HL-60 (cell line): Measurements from ENCODE around the gene RMND5B.

Experiments used
- GABPA ChIP-seq: IDR thresholded peaks from 2 replicates; pipeline ENCODE4 v1.6.1; 2012; ENCODE audit warnings: low read depth
- POLR2AphosphoS5 ChIP-seq: IDR thresholded peaks from 2 replicates; pipeline ENCODE4 v1.6.1; 2012; ENCODE audit warnings: low read depth
- REST ChIP-seq: IDR thresholded peaks from 2 replicates; pipeline ENCODE4 v1.6.1; 2012; ENCODE audit warnings: low read depth; ENCODE audit not compliant: insufficient replicate concordance
- SPI1 ChIP-seq: IDR thresholded peaks from 2 replicates; pipeline ENCODE4 v1.6.1; 2012; ENCODE audit warnings: low read depth, mild to moderate bottlenecking, borderline replicate concordance
- TF ChIP-seq, protein P1 (sequence below): IDR thresholded peaks from one replicate; pipeline ENCODE4 v1.5.1; 2011; ENCODE audit warnings: low read length, control low read depth, inconsistent platforms; ENCODE audit not compliant: insufficient read depth

GRCh38 chr5:178130576-178131445 is at the start of gene RMND5B:
- TF ChIP-seq, protein P1, sequence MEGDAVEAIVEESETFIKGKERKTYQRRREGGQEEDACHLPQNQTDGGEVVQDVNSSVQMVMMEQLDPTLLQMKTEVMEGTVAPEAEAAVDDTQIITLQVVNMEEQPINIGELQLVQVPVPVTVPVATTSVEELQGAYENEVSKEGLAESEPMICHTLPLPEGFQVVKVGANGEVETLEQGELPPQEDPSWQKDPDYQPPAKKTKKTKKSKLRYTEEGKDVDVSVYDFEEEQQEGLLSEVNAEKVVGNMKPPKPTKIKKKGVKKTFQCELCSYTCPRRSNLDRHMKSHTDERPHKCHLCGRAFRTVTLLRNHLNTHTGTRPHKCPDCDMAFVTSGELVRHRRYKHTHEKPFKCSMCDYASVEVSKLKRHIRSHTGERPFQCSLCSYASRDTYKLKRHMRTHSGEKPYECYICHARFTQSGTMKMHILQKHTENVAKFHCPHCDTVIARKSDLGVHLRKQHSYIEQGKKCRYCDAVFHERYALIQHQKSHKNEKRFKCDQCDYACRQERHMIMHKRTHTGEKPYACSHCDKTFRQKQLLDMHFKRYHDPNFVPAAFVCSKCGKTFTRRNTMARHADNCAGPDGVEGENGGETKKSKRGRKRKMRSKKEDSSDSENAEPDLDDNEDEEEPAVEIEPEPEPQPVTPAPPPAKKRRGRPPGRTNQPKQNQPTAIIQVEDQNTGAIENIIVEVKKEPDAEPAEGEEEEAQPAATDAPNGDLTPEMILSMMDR = no peak
- TF ChIP-seq GABPA = peak; percentile 75
- TF ChIP-seq SPI1 = no peak
- TF ChIP-seq POLR2AphosphoS5 = peak; percentile 56; the same call in 1 of the 2 replicates
- TF ChIP-seq REST = peak; percentile 67
